Nephron progenitor cell (in vitro differentiated cells): ENCODE data around the gene SMPD3.

Experiments
- DNase-seq: peaks from one replicate; pipeline ENCODE4 v3.0.0; 2021
- H3K27ac Mint-ChIP-seq: 2 replicates; pipeline ENCODE4 v1.8.0; 2021; ENCODE audit warnings: mild to moderate bottlenecking, moderate library complexity, mixed read lengths
- H3K27me3 Mint-ChIP-seq: 2 replicates; pipeline ENCODE4 v1.8.0; 2021; ENCODE audit warnings: mild to moderate bottlenecking, low read depth, mixed read lengths; ENCODE audit not compliant: poor library complexity
- H3K36me3 Mint-ChIP-seq: 2 replicates; pipeline ENCODE4 v1.8.0; 2021; ENCODE audit warnings: low read depth, mixed read lengths
- H3K4me1 Mint-ChIP-seq: 2 replicates; pipeline ENCODE4 v1.8.0; 2021; ENCODE audit warnings: mixed read lengths
- H3K4me3 Mint-ChIP-seq: 2 replicates; pipeline ENCODE4 v1.8.0; 2021; ENCODE audit warnings: mild to moderate bottlenecking, moderate library complexity, mixed read lengths
- H3K9me3 Mint-ChIP-seq: 2 replicates; pipeline ENCODE4 v1.8.0; 2021; ENCODE audit warnings: mild to moderate bottlenecking, moderate library complexity, mixed read lengths
- TF ChIP-seq, protein P1 (sequence below): fragments of 200-600 bp; sonication (generic); IDR thresholded peaks from 2 replicates; pipeline ENCODE4 v1.5.0; 2021; ENCODE audit warnings: antibody characterized with exemption

SMPD3 gene

DNA sequence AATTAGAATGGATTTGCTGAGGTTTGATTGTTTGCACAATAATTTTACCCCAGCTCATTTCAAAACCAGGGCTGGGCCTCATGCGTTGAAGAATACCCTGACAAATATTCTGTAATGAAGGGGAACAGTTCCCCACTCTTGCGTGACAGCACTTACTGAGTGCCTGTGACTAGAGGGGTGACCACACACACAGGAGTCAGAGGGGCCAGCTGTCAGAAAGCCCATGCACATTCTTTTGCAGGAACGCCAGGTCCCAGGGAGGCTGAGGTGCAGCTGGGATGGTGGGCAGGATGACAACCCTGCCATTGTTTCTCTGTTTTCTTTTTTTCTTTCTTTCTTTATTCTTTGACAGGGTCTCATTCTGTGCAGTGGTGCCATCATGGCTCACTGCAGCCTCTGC lies 44.6 kb downstream of the SMPD3 start:
- no peak for DNase-seq
- H3K9me3 Mint-ChIP-seq = no peaks in the 10 kb centered on the region
- H3K4me3 Mint-ChIP-seq = no peak overlapping the region
- no peaks in the 10 kb centered on the region for H3K36me3 Mint-ChIP-seq
- H3K27me3 Mint-ChIP-seq = peaks cover 2% of the 10 kb centered on the region
- H3K4me1 Mint-ChIP-seq = peaks cover 17% of the 10 kb centered on the region
- TF ChIP-seq, protein P1, sequence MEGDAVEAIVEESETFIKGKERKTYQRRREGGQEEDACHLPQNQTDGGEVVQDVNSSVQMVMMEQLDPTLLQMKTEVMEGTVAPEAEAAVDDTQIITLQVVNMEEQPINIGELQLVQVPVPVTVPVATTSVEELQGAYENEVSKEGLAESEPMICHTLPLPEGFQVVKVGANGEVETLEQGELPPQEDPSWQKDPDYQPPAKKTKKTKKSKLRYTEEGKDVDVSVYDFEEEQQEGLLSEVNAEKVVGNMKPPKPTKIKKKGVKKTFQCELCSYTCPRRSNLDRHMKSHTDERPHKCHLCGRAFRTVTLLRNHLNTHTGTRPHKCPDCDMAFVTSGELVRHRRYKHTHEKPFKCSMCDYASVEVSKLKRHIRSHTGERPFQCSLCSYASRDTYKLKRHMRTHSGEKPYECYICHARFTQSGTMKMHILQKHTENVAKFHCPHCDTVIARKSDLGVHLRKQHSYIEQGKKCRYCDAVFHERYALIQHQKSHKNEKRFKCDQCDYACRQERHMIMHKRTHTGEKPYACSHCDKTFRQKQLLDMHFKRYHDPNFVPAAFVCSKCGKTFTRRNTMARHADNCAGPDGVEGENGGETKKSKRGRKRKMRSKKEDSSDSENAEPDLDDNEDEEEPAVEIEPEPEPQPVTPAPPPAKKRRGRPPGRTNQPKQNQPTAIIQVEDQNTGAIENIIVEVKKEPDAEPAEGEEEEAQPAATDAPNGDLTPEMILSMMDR = no peak
- H3K27ac Mint-ChIP-seq = no peak overlapping the region

DNA sequence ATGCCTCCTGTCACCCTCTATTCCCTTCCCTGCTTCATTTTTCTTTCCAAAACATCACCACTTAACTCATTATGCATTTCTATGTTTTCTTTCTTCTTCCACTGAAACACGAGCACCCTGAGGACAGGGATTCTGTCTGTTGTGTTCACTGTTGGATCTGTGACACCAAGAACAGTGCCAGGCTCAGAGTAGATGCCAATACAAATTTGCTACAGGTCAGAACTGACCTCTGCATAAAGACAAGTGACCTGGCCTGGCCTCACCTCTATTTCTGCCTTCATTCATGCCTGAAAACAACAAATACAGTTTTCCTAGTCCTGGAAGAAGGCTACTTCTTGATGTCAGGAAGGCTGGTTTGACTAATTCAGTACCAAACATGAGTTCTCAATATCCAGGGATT lies 45.1 kb downstream of the SMPD3 start:
- TF ChIP-seq, protein P1 = no peak
- DNase-seq = no peak
- Mint-ChIP-seq H3K27me3 (no peaks in the 10 kb centered on the region), H3K36me3 (no peaks in the 10 kb centered on the region), H3K4me1 (peaks cover 17% of the 10 kb centered on the region), H3K9me3 (no peaks in the 10 kb centered on the region), H3K4me3 (no peak overlapping the region), H3K27ac (peak overlapping the region; percentile 0)

DNA sequence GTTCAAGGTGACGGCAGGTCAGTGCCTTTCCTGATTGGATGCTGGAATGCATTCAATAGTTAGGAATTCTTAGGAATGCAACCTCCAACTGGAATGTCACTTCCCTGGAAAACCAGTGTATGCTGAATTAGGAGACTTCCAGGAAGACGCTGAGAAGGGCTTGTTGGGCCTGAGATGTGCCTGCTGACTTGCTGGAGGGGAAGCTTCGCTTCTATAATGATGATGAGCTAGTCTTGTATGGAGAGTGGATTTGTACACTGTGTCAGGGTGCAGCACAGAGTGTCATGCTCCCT lies 45.6 kb downstream of the SMPD3 start:
- H3K36me3 Mint-ChIP-seq = no peaks in the 10 kb centered on the region
- H3K4me3 Mint-ChIP-seq = no peak overlapping the region
- H3K27me3 Mint-ChIP-seq = no peaks in the 10 kb centered on the region
- no peaks in the 10 kb centered on the region for H3K9me3 Mint-ChIP-seq
- H3K27ac Mint-ChIP-seq = no peak overlapping the region
- DNase-seq = no peak
- TF ChIP-seq, protein P1 = no peak
- H3K4me1 Mint-ChIP-seq = peaks cover 17% of the 10 kb centered on the region

DNA sequence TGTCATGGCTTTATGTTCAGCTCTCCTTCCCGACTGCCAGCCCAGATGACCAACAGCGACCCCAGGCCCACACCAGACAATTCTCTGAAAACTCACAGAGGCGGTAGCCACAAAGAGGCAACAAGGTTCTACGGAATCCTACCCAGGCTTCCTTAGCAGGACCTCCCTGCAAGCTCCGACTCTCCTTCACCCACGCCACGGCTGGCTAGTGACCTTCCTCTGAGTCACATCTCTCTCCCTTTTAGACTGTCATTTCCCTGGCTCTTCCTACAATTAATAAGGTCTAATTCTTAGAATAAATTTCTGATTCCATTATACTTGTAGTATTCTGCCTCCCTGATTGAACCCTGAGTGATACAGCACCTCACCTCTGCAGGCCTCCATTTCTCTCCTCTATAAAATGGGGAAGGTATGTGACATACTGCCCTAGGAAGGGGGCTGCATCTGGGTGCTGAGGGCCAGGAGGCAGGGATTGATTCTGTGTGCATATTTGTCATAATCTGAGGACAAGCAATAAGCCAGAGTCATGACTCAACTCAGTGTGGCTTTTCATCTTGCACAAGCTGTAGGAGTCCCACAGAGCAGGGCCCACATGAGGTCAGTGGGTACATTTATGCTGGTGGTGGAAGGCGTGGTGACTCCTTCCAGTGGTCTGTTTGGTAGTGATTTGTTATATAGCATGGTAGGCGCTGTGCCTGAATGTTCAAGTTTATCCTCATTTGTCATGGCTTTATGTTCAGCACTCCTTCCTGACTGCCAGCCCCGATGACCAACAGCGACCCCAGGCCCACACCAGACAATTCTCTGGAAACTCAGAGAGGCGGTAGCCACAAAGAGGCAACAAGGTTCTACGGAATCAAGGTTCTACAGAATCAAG lies 46.2 kb downstream of the SMPD3 start:
- no peaks in the 10 kb centered on the region for H3K27me3 Mint-ChIP-seq
- no peak overlapping the region for H3K4me3 Mint-ChIP-seq
- no peaks in the 10 kb centered on the region for H3K9me3 Mint-ChIP-seq
- H3K4me1 Mint-ChIP-seq = peaks cover 23% of the 10 kb centered on the region
- peak overlapping the region; percentile 62 for H3K27ac Mint-ChIP-seq
- TF ChIP-seq, protein P1 = no peak
- H3K36me3 Mint-ChIP-seq = no peaks in the 10 kb centered on the region
- no peak for DNase-seq

- H3K27ac Mint-ChIP-seq = no peak overlapping the region
- H3K4me3 Mint-ChIP-seq = no peak overlapping the region
- H3K4me1 Mint-ChIP-seq = peaks cover 22% of the 10 kb centered on the region
- H3K36me3 Mint-ChIP-seq = no peaks in the 10 kb centered on the region
- no peaks in the 10 kb centered on the region for H3K9me3 Mint-ChIP-seq
- TF ChIP-seq, protein P1 = no peak
- DNase-seq = no peak
- no peaks in the 10 kb centered on the region for H3K27me3 Mint-ChIP-seq
Observed at GRCh38 chr16:68400924-68401460, 47.3 kb downstream of the SMPD3 start.
